Adrenal gland (tissue), 12 donors: ENCODE results near the gene INO80. TPM values are rescaled to one million over a fixed set of nuclear protein-coding genes. Genes with fewer than 3 reads are reported as not detected.
"Not testable (repeated sequence)": the region's sequence is repeated elsewhere in the genome, so short reads cannot be mapped to it uniquely, and the experiment has no call there.

Experiments
- DNase-seq, 7 donors: peaks; one replicate each; pipeline ENCODE4 v3.0.0-alpha.2; 2019 to 2020
- H3K27ac ChIP-seq, 5 donors: fragments of 200-600 bp; sonication (generic) in 4 of 5; 1 replicate in 3 of 5; 2 replicates in 2 of 5; pipeline versions ENCODE4 v1.5.1 to v1.8.0; 2016 to 2020; ENCODE audit warnings: mild to moderate bottlenecking in 1 of 5
- H3K27me3 ChIP-seq: fragments of 200-600 bp; 2 replicates; pipeline ENCODE4 v1.8.0; 2021
- H3K36me3 ChIP-seq, 2 donors: fragments of 200-600 bp; replicated peaks in 1 of 2; 1 replicate in 1 of 2; 2 replicates in 1 of 2; pipeline versions ENCODE4 v1.5.1 to v1.8.0; 2018 to 2022
- H3K4me1 ChIP-seq, 2 donors: fragments of 200-600 bp; replicated peaks in 1 of 2; 1 replicate in 1 of 2; 2 replicates in 1 of 2; pipeline versions ENCODE4 v1.5.1 to v1.8.0; 2018 to 2021
- H3K4me3 ChIP-seq, 4 donors: fragments of 200-600 bp; sonication (generic) in 3 of 4; one replicate each; pipeline ENCODE4 v1.5.1; 2016 to 2018
- H3K9me3 ChIP-seq, 3 donors: fragments of 200-600 bp; sonication (generic) in 1 of 3; replicated peaks in 1 of 3; 1 replicate in 2 of 3; 2 replicates in 1 of 3; pipeline versions ENCODE4 v1.5.1 to v1.8.0; 2016 to 2021
- POLR2A ChIP-seq, 2 donors: fragments of 450-650 bp; IDR thresholded peaks; one replicate each; pipeline ENCODE4 v1.6.1; 2017; ENCODE audit warnings: antibody characterized with exemption in 2 of 2, mild to moderate bottlenecking in 2 of 2, moderate library complexity in 1 of 2
- WGBS, 4 donors: extraction: QIAGEN DNeasy Blood & Tissue Kit in 2 of 4; methylation state at CpG; one replicate each; pipeline versions ENCODE4 v1.1.5 to v1.1.7; 2013 to 2017; 5-methylcytosine and 5-hydroxymethylcytosine counted together
- intact Hi-C, 2 donors: fragments of 100-400 bp; cut with DNase I; formaldehyde crosslinking; loops; one replicate each; pipeline versions ENCODE4 v1.14.1 to v1.15.0; 2022 to 2023
- polyA plus RNA-seq, 3 donors: library from polyadenylated mRNA; stranded (reverse); fragments of 200-250 nt in 2 of 3; fragments of 350-450 nt in 1 of 3; fragmentation: Illumina TruSeq in 1 of 3; extraction: RNeasy Lipid Tissue Mini Kit (QIAGEN cat#74804) in 1 of 3; gene quantifications; one replicate each; pipeline ENCODE4 v1.2.3, GENCODE V29; 2013 to 2014
- total RNA-seq, 9 donors: library from RNA; depleted of rRNA in 4 of 9; stranded (reverse); fragments of >200 nt in 4 of 9; fragments of 120-200 nt in 1 of 9; fragmentation: NEBNext Ultra II Directional in 1 of 9; extraction: Animal tissue kit (Norgen Biotek cat#: 25700) in 1 of 9; gene quantifications; one replicate each; pipeline versions ENCODE4 v1.1.0 to v1.2.4, GENCODE V29; 2013 to 2023
- TF ChIP-seq, protein P1 (sequence below), 6 experiments: fragments of 450-650 bp in 4 of 6; fragments of 200-600 bp in 2 of 6; sonication (generic) in 1 of 6; IDR thresholded peaks; 1 replicate in 5 of 6; 2 replicates in 1 of 6; pipeline versions ENCODE4 v1.5.1 to v1.8.0; 2016 to 2021; ENCODE audit warnings: antibody characterized with exemption in 6 of 6, mild to moderate bottlenecking in 2 of 6, moderate library complexity in 1 of 6
- donor health status: healthy with polysubstance abuse.
- donor health status: Bipolar disorder and iron deficiency.
- donor health status: DM: yes; HTN: yes; CAD: no.
- donor health status: DM: no; HTN: no; CAD: no.
- donor health status: DM: no; HTN: no; CAD: no.
- donor health status: DM: yes; HTN: yes; CAD: no.

Gene INO80
- total and polyA plus RNA-seq, 12 donors = 5.4 to 25.0 (median 17.7) TPM

DNA sequence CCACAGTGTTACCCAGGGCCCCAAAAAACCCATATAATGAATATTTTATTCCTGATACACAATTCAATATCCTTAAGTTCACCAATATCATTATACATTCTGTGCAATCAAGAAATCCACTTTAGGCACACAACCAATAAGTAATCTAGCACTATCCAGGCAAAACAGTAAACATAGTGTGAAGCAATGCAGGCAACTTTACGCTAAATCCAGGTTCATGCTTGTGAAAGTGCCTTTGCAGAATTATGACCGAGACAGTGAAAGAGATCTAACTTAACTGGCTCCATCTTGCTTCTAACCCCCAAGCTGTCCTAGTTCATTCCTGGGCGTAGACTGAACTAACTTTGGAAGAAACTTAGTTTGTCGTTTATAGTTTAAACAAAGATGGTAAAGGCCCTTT is 34.2 kb upstream of the INO80 start:
- no peaks in the 10 kb centered on the region for H3K27me3 ChIP-seq
- no peak overlapping the region for H3K4me3 ChIP-seq
- H3K4me1 ChIP-seq = no peaks in the 10 kb centered on the region
- peak overlapping the region in 1 of 5 donors; percentile 13 for H3K27ac ChIP-seq
- no peak for TF ChIP-seq POLR2A (IDR thresholded peaks at IDR 0.05)
- TF ChIP-seq, protein P1, sequence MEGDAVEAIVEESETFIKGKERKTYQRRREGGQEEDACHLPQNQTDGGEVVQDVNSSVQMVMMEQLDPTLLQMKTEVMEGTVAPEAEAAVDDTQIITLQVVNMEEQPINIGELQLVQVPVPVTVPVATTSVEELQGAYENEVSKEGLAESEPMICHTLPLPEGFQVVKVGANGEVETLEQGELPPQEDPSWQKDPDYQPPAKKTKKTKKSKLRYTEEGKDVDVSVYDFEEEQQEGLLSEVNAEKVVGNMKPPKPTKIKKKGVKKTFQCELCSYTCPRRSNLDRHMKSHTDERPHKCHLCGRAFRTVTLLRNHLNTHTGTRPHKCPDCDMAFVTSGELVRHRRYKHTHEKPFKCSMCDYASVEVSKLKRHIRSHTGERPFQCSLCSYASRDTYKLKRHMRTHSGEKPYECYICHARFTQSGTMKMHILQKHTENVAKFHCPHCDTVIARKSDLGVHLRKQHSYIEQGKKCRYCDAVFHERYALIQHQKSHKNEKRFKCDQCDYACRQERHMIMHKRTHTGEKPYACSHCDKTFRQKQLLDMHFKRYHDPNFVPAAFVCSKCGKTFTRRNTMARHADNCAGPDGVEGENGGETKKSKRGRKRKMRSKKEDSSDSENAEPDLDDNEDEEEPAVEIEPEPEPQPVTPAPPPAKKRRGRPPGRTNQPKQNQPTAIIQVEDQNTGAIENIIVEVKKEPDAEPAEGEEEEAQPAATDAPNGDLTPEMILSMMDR (IDR thresholded peaks at IDR 0.05) = no peak
- intact Hi-C loops = no loop called here
- H3K9me3 ChIP-seq = no peaks in the 10 kb centered on the region
- WGBS, 4 donors = 62 to 84% (median 81%) methylated on average over 4 of the region's 4 CpGs
- no peaks in the 10 kb centered on the region for H3K36me3 ChIP-seq
- DNase-seq = no peak

- H3K9me3 ChIP-seq = no peaks in the 10 kb centered on the region
- WGBS, 4 donors = 58 to 66% (median 64%) methylated on average over 2 of the region's 2 CpGs
- no peak overlapping the region for H3K27ac ChIP-seq
Observed at GRCh38 chr15:41148065-41148464, 32.0 kb upstream of the INO80 start.

DNA sequence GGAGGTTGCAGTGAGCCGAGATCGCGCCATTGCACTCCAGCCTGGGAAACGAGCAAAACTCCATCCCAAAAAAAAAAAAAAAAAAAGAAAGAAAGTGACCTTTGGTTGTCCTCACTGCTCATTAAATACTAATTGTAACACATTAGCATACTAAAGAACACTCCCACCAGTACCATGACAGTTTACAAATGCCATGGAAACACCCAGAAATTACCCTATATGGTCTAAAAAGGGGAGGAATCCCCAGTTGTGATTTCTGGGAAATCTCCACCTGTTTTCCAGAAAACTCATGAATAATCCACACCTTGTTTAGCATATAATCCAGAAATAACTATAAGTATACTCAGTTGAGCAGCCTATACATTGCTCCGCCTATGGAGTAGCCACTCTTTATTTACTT is 23.5 kb upstream of the INO80 start:
- TF ChIP-seq, protein P1 (IDR thresholded peaks at IDR 0.05) = no peak
- no peak for TF ChIP-seq POLR2A (IDR thresholded peaks at IDR 0.05)
- no peaks in the 10 kb centered on the region for H3K9me3 ChIP-seq
- intact Hi-C loops = no loop called here
- H3K4me1 ChIP-seq = no peaks in the 10 kb centered on the region
- H3K36me3 ChIP-seq = no peaks in the 10 kb centered on the region
- H3K4me3 ChIP-seq = no peak overlapping the region
- no peaks in the 10 kb centered on the region for H3K27me3 ChIP-seq
- no peak overlapping the region for H3K27ac ChIP-seq
- WGBS, 4 donors = 74 to 95% (median 91%) methylated on average over 5 of the region's 5 CpGs
- DNase-seq = no peak

More at GRCh38 chr15:41148065-41148464, 32.0 kb upstream of the INO80 start:
- Histone ChIP-seq H3K4me1 (no peaks in the 10 kb centered on the region), H3K4me3 (no peak overlapping the region), H3K27me3 (no peaks in the 10 kb centered on the region), H3K36me3 (no peaks in the 10 kb centered on the region)
- TF ChIP-seq, protein P1 (IDR thresholded peaks at IDR 0.05) = no peak
- no peak for TF ChIP-seq POLR2A (IDR thresholded peaks at IDR 0.05)
- DNase-seq = no peak
- intact Hi-C loops = no loop called here

DNA sequence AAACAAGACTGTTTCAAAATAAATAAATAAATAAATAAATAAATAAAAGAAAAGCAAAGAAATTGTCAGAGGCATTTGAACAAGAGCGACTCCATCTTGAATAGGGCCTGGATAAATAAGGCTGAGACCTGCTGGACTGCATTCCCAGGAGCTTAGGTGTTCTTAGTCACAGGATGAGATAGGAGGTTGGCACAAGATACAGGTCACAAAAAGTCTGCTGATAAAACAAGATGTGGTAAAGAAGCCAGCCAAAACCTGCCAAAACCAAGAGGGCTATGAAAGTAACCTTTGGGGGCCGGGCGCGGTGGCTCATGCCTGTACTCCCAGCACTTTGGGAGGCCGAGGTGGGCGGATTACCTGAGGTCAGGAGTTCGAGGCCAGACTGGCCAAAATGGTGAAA is 23.0 kb upstream of the INO80 start:
- H3K36me3 ChIP-seq, H3K27me3 ChIP-seq, H3K9me3 ChIP-seq, DNase-seq, H3K27ac ChIP-seq, intact Hi-C loops, H3K4me1 ChIP-seq, H3K4me3 ChIP-seq: not testable (repeated sequence)
- 89 to 95% (median 91%) methylated on average over 7 of the region's 7 CpGs for WGBS, 4 donors

- WGBS, 4 donors = 93 to 96% (median 94%) methylated on average over 6 of the region's 6 CpGs
- DNase-seq, H3K27ac ChIP-seq, H3K27me3 ChIP-seq, H3K4me1 ChIP-seq, H3K4me3 ChIP-seq, intact Hi-C loops, H3K36me3 ChIP-seq, H3K9me3 ChIP-seq: not testable (repeated sequence)
Observed at GRCh38 chr15:41135580-41135979, 19.5 kb upstream of the INO80 start.
